RWPE2 (cell line): ENCODE data around the gene ATP2A3.

Source experiments
- ATAC-seq: fragments of 200-7000 bp; cut with Tn5 transposase; 3 replicates; pipeline ENCODE4 v1.9.1; 2021; ENCODE audit warnings: low read depth
- DNase-seq: peaks from one replicate; pipeline ENCODE4 v3.0.0-alpha.2; 2020; ENCODE audit warnings: low spot score
- H3K27ac ChIP-seq: fragments of 450-650 bp; 2 replicates; pipeline ENCODE4 v1.5.1; 2017; ENCODE audit warnings: mild to moderate bottlenecking; ENCODE audit not compliant: poor library complexity, severe bottlenecking
- H3K27me3 ChIP-seq: fragments of 250-450 bp; sonication (Bioruptor Pico); 2 replicates; pipeline ENCODE4 v1.5.1; 2021; ENCODE audit warnings: mild to moderate bottlenecking, moderate library complexity; ENCODE audit not compliant: insufficient read depth, poor library complexity, severe bottlenecking
- H3K36me3 ChIP-seq: fragments of 250-450 bp; sonication (Bioruptor Pico); 2 replicates; pipeline ENCODE4 v1.5.1; 2020; ENCODE audit warnings: low read depth, mild to moderate bottlenecking, moderate library complexity
- H3K4me1 ChIP-seq: fragments of 250-450 bp; sonication (Bioruptor Pico); 2 replicates; pipeline ENCODE4 v1.5.1; 2021; ENCODE audit warnings: mild to moderate bottlenecking, moderate library complexity; ENCODE audit not compliant: insufficient read depth, poor library complexity, severe bottlenecking
- H3K4me3 ChIP-seq: fragments of 250-450 bp; sonication (Bioruptor Pico); 2 replicates; pipeline ENCODE4 v1.5.1; 2021; ENCODE audit warnings: mild to moderate bottlenecking, moderate library complexity; ENCODE audit not compliant: severe bottlenecking
- H3K9me3 ChIP-seq: fragments of 250-450 bp; sonication (Bioruptor Pico); 2 replicates; pipeline ENCODE4 v1.5.1; 2021; ENCODE audit warnings: mild to moderate bottlenecking, moderate library complexity; ENCODE audit not compliant: severe bottlenecking
- CTCF ChIP-seq: fragments of 450-650 bp; IDR thresholded peaks from one replicate; pipeline ENCODE4 v1.5.1; 2017; ENCODE audit warnings: mild to moderate bottlenecking, moderate library complexity; ENCODE audit not compliant: poor library complexity, severe bottlenecking

Gene ATP2A3

GRCh38 chr17:3982113-3982512, 17.9 kb upstream of the ATP2A3 start:
- no peaks in the 10 kb centered on the region for H3K9me3 ChIP-seq
- no peaks in the 10 kb centered on the region for H3K4me1 ChIP-seq
- H3K27ac ChIP-seq, result no peak overlapping the region
- ATAC-seq, result no peak
- H3K27me3 ChIP-seq, result no peaks in the 10 kb centered on the region
- H3K4me3 ChIP-seq, result no peak overlapping the region
- TF ChIP-seq CTCF, result no peak
- H3K36me3 ChIP-seq, result no peaks in the 10 kb centered on the region
- DNase-seq, result peak; percentile 60

DNA sequence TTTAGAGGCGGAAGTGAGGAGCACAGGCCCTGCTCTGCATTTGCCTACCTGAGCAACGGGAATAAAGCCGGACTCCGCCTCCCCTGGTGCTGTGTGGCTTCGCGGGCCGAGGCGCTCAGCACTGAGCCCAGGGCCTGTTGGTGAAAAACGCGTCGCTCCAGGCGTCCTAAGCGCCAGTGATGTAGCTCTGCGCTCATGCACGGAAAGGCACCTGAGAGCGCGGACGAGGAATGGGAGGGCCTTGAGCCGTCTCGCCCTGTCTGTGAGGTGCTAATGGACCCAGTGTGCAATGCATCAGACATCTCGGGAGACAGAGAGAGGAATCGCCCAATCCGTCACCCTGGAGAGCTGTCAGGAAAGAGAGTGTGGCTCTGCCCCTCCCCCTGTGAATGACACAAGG, 17.2 kb upstream of the ATP2A3 start:
- peak; percentile 45 for DNase-seq
- no peaks in the 10 kb centered on the region for H3K4me1 ChIP-seq
- TF ChIP-seq CTCF, result no peak
- no peak overlapping the region for H3K4me3 ChIP-seq
- no peaks in the 10 kb centered on the region for H3K9me3 ChIP-seq
- H3K27me3 ChIP-seq, result no peaks in the 10 kb centered on the region
- H3K36me3 ChIP-seq, result no peaks in the 10 kb centered on the region
- H3K27ac ChIP-seq, result no peak overlapping the region
- no peak for ATAC-seq

GRCh38 chr17:3980381-3981014, 16.3 kb upstream of the ATP2A3 start:
- no peaks in the 10 kb centered on the region for H3K4me1 ChIP-seq
- peak; percentile 30 for DNase-seq
- H3K9me3 ChIP-seq, result no peaks in the 10 kb centered on the region
- no peaks in the 10 kb centered on the region for H3K36me3 ChIP-seq
- ATAC-seq, result no peak
- H3K27ac ChIP-seq, result no peak overlapping the region
- H3K27me3 ChIP-seq, result no peaks in the 10 kb centered on the region
- no peak overlapping the region for H3K4me3 ChIP-seq
- TF ChIP-seq CTCF, result no peak

GRCh38 chr17:3979290-3979611, 15.0 kb upstream of the ATP2A3 start:
- no peak for TF ChIP-seq CTCF
- H3K4me3 ChIP-seq, result no peak overlapping the region
- ATAC-seq, result no peak
- no peaks in the 10 kb centered on the region for H3K9me3 ChIP-seq
- no peaks in the 10 kb centered on the region for H3K36me3 ChIP-seq
- no peak for DNase-seq
- no peaks in the 10 kb centered on the region for H3K27me3 ChIP-seq
- H3K4me1 ChIP-seq, result no peaks in the 10 kb centered on the region
- no peak overlapping the region for H3K27ac ChIP-seq

DNA sequence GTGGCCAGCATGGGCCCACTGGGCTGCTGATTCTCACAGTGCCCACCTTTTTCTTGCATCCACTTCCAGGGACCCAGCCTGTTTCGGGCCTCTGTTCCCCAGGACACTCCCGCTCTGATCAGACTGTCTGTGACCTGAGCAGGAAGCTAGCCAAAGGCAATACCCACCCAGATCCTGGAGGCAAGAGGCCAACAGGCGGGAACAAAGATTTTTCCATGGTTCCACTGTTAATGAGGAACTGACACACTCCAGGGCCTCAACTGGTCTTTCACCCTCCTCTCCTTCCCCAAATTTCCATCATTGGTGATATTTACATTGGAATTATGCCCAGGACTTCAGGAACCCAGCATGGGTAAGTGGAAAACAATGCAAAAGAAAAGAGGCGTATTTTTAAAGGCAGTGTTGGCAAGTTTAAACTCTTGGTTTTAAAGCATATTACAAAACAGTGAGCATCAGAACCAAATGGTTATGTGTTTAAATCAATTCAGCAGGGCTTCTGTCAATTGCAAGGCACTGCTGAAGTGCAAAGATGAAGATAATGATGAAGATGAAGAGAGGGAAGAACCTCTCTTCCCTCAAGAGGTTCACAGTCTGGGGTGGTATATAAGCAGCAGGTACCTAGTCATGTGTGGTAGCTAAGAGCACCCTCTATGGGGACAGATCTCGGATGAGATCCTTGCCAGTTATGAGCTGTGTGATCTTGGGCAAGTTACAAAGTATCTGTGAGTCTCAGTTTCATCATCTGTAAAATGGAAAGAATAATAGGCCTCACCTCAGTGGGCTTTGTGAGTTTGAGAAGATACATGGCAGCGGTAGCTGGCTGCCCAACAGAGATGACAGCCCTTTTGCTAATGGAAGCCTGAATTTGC, 14.4 kb upstream of the ATP2A3 start:
- H3K4me3 ChIP-seq, result no peak overlapping the region
- DNase-seq, result no peak
- no peaks in the 10 kb centered on the region for H3K27me3 ChIP-seq
- no peaks in the 10 kb centered on the region for H3K9me3 ChIP-seq
- no peak overlapping the region for H3K27ac ChIP-seq
- no peak; the same call in 2 of the 3 replicates for ATAC-seq
- no peaks in the 10 kb centered on the region for H3K4me1 ChIP-seq
- TF ChIP-seq CTCF, result no peak
- no peaks in the 10 kb centered on the region for H3K36me3 ChIP-seq
